Measurements from ENCODE around the gene NECTIN1. TPM values are rescaled to one million over a fixed set of nuclear protein-coding genes. Genes with fewer than 3 reads are reported as not detected.

Gene NECTIN1
- total RNA-seq, 1 experiment from 2014 or later, result 3.3 TPM

- no peak for DNase-seq (ENCODE audit: low read depth)
These were observed 1.9 kb upstream of the NECTIN1 start for GRCh38 chr11:119730789-119731386.

GRCh38 chr11:119729951-119730613 lies 1.1 kb upstream of the NECTIN1 start:
- DNase-seq (ENCODE audit: low read depth), result peak; percentile 52

- DNase-seq (ENCODE audit: low read depth), result no peak
These were observed 554 bp upstream of the NECTIN1 start for GRCh38 chr11:119729581-119729927.

DNA sequence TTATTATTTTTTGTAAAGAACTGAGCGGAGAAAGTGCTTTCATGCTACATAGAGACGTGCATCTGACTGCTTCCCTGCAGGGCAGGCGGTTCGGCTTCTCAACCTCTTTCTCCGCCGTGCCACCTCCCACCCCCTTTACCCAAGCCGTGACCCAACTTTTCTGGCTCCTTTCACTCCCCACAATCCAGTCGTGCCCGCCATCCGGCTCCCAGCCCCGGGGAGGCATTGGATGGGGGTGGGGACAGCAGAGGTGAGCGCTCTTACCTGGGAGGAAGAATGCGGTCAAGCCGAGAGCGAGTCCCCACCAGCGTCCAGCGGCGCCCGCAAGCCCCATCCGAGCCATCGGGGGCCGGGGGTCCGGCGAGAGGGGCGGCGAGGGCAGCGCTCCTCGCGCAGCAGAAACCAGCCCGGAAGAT lies 781 bp downstream of the NECTIN1 start:
- DNase-seq (ENCODE audit: low read depth), result no peak

DNA sequence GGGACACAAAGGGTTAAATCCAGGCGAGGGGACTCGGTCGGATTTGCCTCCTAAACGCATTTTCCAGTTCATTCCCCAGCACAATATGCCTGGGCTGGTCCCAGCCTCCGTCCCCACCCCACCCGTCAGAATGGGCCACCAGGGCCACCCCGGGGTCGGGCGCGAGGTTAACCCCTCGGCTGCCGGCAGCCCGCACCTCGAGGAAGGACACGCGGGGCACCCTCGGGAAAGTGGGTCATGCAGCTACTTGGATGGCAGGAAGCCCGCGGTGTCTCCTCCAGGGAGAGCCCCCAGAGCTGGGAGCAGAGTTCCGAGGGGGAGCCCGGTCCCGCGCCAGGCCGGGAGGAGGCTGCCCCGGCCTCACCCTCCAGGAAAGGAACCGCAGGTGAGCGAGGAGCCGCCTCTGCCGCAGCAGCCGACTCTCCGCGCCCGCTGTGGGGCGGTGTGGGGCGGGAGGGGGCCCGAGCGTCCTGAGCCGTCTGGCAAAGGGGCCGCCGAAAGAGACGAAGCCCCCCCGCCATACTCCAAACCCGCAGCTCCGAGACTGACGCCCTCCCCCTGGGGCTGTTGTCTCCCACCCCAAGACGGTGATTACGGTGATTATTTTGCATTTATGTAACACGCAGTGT lies 1.4 kb downstream of the NECTIN1 start:
- no peak for DNase-seq (ENCODE audit: low read depth)

DNA sequence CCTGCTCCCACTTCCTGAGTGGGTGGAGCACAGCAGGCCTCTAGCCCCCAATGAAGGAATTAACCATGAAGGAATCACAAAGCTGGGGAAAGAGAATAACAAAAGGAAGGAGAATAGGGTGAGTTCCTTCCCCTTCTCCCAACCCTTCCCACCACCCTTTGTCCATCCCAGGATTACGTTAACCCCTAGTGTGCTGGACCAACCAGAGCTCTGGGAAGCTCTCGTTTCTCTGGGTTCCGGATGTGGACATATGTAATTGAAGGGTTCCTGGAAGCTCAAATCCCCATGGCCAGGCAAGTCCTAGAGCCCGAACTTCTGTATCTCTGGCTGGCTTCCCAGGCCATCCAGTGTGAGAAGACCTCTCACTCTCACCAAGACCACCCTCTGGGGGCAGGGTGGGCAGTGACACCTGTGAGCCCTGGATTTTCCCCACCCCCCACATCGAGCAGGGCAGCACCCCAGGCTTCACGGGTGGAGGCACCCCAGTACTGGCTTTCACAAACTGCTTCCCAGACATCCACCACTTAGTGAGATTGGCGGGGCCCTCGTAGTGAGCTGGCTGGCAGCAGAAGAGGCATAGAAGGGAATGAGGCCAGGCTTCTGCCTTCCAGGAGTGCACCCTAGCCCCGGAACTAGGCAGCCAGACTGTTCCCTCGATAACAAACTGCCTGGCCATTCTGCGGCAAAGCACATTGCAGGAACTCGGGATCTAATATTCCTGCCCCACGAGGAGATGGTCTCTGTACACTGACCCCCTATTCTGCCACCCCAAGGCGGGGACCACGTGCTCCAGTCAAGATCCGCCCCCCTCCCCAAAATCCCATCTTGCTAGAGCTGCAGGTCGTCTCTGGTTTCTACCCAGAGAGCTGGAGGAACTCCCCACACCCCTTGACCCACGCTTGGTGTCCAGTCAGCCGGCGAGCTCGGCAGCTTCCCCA lies 2.1 kb downstream of the NECTIN1 start:
- DNase-seq (ENCODE audit: low read depth), result no peak

DNA sequence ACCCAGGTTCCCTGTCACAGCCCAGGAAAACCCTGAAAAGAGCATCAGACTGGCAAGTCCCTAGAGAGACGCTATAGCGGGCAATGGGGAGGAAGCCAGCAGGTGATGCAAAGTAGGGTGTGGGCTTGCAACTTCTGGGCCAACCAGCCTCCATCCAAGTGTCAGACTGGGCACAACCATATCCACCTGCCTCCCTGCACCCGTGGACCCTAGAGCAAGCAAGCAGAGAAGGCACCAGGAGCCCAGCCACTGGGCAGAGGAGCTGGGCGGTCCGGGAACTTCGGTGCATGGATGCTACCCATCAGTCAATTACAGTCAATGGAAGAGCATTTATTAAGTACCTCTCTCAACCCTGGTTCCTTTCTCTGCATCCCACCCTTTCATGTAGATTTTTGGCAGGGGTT lies 2.8 kb downstream of the NECTIN1 start:
- no peak for DNase-seq (ENCODE audit: low read depth)

DNA sequence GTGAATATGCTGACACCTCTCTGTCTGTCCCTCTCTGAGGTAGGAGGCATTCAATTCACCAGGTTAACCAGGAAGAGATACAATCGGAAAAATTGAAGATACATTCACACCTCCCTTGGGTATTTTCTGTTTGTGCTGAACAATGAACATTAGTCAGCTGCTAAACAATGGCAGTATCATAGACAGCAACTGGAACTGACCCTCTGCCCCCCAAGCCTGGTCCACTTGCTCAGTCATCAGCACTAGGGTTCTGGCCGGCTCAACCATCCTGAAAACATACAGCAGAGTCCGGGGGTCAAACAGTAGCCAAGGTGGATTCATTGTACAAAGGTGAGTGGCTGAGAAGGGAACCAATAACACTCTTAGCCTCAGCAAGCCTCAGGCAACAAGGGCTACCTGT lies 4.0 kb downstream of the NECTIN1 start:
- no peak for DNase-seq (ENCODE audit: low read depth)

- DNase-seq (ENCODE audit: low read depth), result no peak
These were observed 5.1 kb downstream of the NECTIN1 start for GRCh38 chr11:119723952-119724325.

- no peak for DNase-seq (ENCODE audit: low read depth)
These were observed 5.6 kb downstream of the NECTIN1 start for GRCh38 chr11:119723243-119723951.

DNA sequence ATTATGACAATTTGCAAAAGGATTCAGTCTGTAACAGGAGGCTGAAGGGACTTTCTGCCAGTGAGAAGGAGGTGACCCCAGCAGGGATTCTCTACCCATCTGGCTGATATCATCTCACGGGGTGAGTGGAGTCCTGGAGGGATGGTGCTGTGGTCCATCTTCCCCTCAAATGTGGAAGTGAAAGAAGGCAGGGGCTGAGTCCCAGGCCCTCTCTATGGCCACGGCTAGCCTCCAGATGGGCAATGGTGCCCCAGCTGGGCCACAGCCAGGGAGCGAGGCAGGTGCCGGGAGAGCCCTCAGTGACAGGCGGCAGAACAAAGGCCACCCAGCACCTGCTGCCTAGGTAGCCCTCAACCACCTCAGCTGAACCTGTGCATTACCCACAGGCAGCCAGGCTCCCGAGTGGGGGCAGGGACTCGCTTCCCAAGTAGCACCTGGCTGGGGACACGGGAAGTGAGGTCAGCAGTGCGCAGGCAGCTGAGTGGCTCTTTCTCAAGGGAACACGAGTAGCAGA lies 6.7 kb downstream of the NECTIN1 start:
- no peak for DNase-seq (ENCODE audit: low read depth)

DNA sequence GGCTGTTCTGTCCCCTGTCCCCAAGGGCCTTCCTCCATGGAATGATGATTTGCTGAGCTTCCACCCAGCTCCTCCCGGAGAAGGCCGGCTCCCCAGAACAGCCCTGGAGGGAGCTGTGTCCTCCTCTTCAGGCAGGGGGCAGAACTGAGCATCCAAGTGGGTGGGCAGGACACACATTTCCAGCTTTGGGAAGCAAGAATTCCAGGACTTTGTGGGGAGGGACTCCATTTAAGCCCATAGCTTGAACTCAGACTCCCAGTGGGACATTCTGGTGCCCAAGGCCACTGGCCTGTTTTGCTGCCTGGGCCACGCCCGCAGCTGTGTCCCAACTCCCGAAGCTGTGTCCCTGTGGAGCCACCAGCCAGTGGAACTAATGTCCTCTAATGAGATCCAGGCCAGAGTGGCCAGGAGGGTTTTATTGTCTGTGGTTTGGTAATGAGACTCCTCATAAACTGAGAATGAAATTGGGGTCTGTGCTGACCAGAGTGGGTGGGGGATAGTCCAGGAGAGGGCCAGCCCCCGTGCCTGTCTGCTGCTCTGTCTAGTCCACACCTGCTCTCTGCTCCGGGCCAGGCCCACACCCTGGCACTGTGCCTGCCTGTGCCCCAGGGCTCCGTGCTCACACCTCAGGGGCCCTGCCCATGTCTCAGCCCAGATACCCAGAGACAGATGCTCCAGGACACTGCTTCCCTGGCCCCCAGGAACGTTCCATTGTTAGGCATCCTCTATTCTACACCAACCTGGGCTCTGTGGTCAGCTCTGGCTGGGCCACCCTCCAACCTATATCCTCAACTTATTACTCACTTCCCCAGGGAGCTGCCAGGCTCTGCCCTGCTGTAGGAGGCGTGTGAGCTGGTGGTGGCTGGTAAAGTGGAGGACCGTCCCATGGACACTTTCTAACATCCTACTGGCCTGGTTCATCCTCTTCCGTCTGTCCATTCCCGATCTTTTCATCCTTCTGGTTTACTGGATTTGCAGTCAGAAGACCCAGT lies 7.6 kb downstream of the NECTIN1 start:
- peak; percentile 56 for DNase-seq (ENCODE audit: low read depth)

DNA sequence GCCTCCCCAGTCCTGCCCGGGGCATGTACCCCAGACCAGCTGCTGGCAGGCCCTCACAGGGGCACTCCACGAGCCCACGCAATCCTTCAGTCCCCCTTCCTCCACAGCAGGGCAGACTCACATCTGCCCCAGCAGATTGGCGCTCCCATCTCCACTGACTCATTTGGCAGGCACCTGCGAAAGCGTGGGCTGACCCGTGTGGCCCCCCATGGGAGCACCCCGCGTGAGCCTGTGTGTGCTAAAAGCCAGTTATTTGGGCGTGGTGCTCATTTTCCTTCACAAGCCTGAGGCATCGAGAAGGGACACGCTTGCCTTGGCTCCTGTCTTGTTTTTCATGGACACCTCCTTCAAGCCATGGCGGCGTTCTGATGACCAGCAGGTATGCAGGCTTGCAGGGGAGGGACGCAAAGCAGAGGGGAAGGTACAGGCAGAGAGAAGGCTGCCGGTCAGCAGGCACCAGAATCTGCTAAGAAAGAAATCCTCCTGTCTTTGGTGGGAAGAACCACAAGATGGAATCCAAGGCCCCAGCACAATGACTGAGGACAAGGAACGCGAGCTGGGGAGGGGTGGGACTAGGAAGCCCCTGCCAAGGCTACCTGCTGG lies 8.6 kb downstream of the NECTIN1 start:
- no peak for DNase-seq (ENCODE audit: low read depth)

DNA sequence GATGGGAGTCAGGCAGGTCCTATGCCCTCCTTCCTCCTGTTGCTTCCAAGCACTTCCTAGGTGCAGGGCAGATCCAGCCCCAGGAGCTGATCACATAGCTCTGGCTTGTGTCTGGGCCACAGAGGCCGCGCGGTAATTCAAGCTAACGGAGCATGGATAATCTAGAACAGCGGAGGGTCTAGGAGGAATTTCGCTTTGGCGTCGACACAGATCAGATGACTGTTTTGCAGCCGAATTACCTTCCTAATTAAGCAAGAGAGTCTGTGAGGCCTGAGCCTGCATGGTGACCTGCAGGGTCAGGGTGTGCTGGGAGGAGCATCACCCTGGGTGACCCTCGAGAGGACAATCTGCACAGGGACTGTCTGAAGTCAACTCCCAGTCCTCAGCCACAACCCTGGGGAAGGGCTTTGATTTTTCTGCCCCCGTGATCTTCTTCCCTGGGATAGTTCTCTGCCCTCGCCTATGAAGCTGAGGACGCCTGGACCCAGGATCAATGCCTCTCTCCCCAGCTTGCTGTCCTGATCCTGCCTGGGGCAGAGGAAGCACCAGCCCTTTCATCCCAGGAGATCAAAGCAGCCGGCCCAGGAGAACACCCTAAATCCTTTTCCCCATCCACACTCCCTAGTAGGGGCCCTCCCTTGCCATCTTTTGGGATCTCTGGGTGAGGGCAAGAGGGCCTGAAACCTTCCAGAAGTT lies 11.0 kb downstream of the NECTIN1 start:
- no peak for DNase-seq (ENCODE audit: low read depth)

GRCh38 chr11:119716582-119717498 lies 12.2 kb downstream of the NECTIN1 start:
- DNase-seq (ENCODE audit: low read depth), result no peak

GRCh38 chr11:119714590-119714989 lies 14.4 kb downstream of the NECTIN1 start:
- DNase-seq (ENCODE audit: low read depth), result no peak

DNA sequence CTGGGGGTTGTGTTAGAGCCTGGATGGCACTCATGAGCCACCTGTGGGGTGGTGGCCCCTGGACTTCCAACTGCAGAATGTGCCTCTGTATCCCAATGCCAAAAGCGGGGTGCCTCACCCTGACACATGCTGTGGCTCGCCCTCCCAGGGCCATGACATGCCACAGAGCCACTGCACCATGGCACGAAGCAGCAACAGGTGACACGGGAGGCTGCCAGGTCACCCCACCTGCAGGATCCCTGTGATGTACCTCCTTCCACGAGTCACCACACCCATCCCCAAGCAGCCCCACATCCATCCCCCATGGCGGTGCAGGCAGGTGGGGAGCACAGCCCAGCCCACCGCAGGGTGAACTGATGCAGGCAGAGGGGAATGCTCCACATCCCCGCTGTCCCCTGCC lies 14.8 kb downstream of the NECTIN1 start:
- no peak for DNase-seq (ENCODE audit: low read depth)
